Subcutaneous abdominal adipose tissue (tissue), 5 donors: ENCODE measurements around the gene AIFM3.
"Not testable (repeated sequence)": the region's sequence is repeated elsewhere in the genome, so short reads cannot be mapped to it uniquely, and the experiment has no call there.

Experiments
- H3K27ac ChIP-seq: one replicate; pipeline ENCODE4 v1.7.0; 2013; ENCODE audit warnings: low read depth, mild to moderate bottlenecking, inconsistent platforms, low read length, moderate library complexity
- H3K27me3 ChIP-seq, 5 donors: one replicate each; pipeline ENCODE4 v1.7.0; 2013; ENCODE audit warnings: low read length in 5 of 5, inconsistent platforms in 1 of 5; ENCODE audit not compliant: control insufficient read depth in 5 of 5, insufficient read depth in 4 of 5
- H3K36me3 ChIP-seq, 5 donors: one replicate each; pipeline ENCODE4 v1.7.0; 2013; ENCODE audit warnings: low read length in 5 of 5; ENCODE audit not compliant: control insufficient read depth in 5 of 5, insufficient read depth in 5 of 5
- H3K4me1 ChIP-seq, 5 donors: one replicate each; pipeline ENCODE4 v1.7.0; 2013; ENCODE audit warnings: low read length in 5 of 5, mild to moderate bottlenecking in 3 of 5, moderate library complexity in 1 of 5; ENCODE audit not compliant: control insufficient read depth in 5 of 5, insufficient read depth in 5 of 5
- H3K4me3 ChIP-seq, 5 donors: one replicate each; pipeline ENCODE4 v1.7.0; 2013; ENCODE audit warnings: low read length in 5 of 5, low read depth in 1 of 5
- H3K9ac ChIP-seq, 5 donors: one replicate each; pipeline ENCODE4 v1.7.0; 2013; ENCODE audit warnings: low read length in 5 of 5, mild to moderate bottlenecking in 4 of 5, moderate library complexity in 3 of 5
- H3K9me3 ChIP-seq, 5 donors: one replicate each; pipeline ENCODE4 v1.7.0; 2013; ENCODE audit warnings: low read length in 5 of 5; ENCODE audit not compliant: control insufficient read depth in 5 of 5
- donor health status: healthy.
- donor health status: healthy.
- donor health status: healthy.
- donor health status: healthy.
- donor health status: healthy.

The AIFM3 gene

DNA sequence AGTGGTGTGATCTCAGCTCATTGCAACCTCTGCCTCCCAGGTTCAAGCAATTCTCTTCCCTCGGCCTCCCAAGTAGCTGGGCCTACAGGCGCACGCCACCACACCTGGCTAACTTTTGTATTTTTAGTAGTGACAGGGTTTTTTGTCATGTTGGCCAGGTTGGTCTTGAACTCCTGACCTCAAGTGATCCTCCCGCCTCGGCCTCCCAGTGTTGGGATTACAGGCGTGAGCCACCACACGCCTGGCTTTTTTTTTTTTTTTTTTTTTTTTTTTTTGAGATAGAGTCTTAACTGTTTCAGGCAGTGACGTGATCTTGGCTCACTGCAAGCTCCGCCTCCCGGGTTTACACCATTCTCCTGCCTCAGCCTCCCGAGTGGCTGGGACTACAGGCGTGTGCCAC is 36.6 kb upstream of the AIFM3 start:
- Histone ChIP-seq H3K4me1 (peaks cover 0 to 14% (median 11%) of the 10 kb centered on the region in 5 donors), H3K36me3 (peaks cover 2 to 17% (median 12%) of the 10 kb centered on the region in 5 donors)
- not testable (repeated sequence) for H3K9ac ChIP-seq, H3K27ac ChIP-seq, H3K4me3 ChIP-seq, H3K27me3 ChIP-seq, H3K9me3 ChIP-seq

- Histone ChIP-seq H3K4me3 (no peak overlapping the region), H3K27ac (no peak overlapping the region), H3K9ac (no peak overlapping the region), H3K36me3 (peaks cover 2 to 23% (median 15%) of the 10 kb centered on the region in 5 donors), H3K27me3 (no peaks in the 10 kb centered on the region), H3K4me1 (peaks cover 0 to 14% (median 13%) of the 10 kb centered on the region in 5 donors), H3K9me3 (no peaks in the 10 kb centered on the region)
Observed at GRCh38 chr22:20931126-20931654, 35.9 kb upstream of the AIFM3 start.

DNA sequence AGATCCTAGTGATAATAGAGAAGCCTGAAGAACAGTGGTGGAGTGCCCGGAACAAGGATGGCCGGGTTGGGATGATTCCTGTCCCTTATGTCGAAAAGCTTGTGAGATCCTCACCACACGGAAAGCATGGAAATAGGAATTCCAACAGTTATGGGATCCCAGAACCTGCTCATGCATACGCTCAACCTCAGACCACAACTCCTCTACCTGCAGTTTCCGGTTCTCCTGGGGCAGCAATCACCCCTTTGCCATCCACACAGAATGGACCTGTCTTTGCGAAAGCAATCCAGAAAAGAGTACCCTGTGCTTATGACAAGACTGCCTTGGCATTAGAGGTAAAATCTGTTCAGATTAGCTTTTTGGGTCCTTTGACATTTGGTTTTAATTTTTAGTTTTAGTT is 33.1 kb upstream of the AIFM3 start:
- Histone ChIP-seq H3K4me1 (peaks cover 0 to 30% (median 20%) of the 10 kb centered on the region in 5 donors), H3K27ac (no peak overlapping the region), H3K27me3 (no peaks in the 10 kb centered on the region), H3K9ac (no peak overlapping the region), H3K36me3 (peaks cover 2 to 32% (median 21%) of the 10 kb centered on the region in 5 donors), H3K9me3 (no peaks in the 10 kb centered on the region), H3K4me3 (no peak overlapping the region)

DNA sequence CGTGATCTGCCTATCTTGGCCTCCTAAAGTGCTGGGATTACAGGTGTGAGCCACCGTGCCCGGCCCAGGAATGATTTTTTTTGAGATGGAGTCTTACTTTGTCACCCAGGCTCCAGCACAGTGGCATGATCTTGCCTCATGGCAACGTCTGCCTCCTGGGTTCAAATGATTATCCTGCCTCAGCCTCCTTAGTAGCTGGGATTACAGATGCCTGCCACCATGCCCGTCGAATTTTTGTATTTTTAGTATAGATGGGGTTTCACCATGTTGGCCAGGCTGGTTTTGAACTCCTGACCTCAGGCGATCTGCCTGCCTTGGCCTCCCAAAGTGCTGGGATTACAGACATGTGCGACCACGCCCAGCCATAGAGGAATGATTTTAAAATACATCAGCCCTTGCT is 32.0 kb upstream of the AIFM3 start:
- not testable (repeated sequence) for H3K4me3 ChIP-seq, H3K27ac ChIP-seq, H3K9me3 ChIP-seq, H3K27me3 ChIP-seq, H3K9ac ChIP-seq
- peaks cover 0 to 29% (median 21%) of the 10 kb centered on the region in 5 donors for H3K4me1 ChIP-seq
- H3K36me3 ChIP-seq = peaks cover 2 to 32% (median 21%) of the 10 kb centered on the region in 5 donors

GRCh38 chr22:20935780-20936539 is 31.1 kb upstream of the AIFM3 start:
- H3K27ac ChIP-seq, H3K27me3 ChIP-seq, H3K4me3 ChIP-seq, H3K9ac ChIP-seq, H3K9me3 ChIP-seq: not testable (repeated sequence)
- peaks cover 2 to 33% (median 21%) of the 10 kb centered on the region in 5 donors for H3K36me3 ChIP-seq
- H3K4me1 ChIP-seq = peaks cover 0 to 37% (median 29%) of the 10 kb centered on the region in 5 donors

GRCh38 chr22:20937031-20937793 is 29.8 kb upstream of the AIFM3 start:
- H3K4me3 ChIP-seq = peak overlapping the region in 1 of 5 donors; percentile 12
- no peak overlapping the region for H3K27ac ChIP-seq
- H3K9ac ChIP-seq = no peak overlapping the region
- H3K36me3 ChIP-seq = peaks cover 2 to 35% (median 21%) of the 10 kb centered on the region in 5 donors
- H3K4me1 ChIP-seq = peaks cover 0 to 39% (median 30%) of the 10 kb centered on the region in 5 donors
- H3K9me3 ChIP-seq = no peaks in the 10 kb centered on the region
- H3K27me3 ChIP-seq = no peaks in the 10 kb centered on the region

GRCh38 chr22:20937794-20938671 is 29.0 kb upstream of the AIFM3 start:
- Histone ChIP-seq H3K27ac (no peak overlapping the region), H3K27me3 (no peaks in the 10 kb centered on the region), H3K4me3 (no peak overlapping the region), H3K4me1 (peaks cover 0 to 39% (median 30%) of the 10 kb centered on the region in 5 donors), H3K9me3 (no peaks in the 10 kb centered on the region), H3K36me3 (peaks cover 2 to 35% (median 21%) of the 10 kb centered on the region in 5 donors), H3K9ac (peak overlapping the region in 1 of 5 donors; percentile 16)

DNA sequence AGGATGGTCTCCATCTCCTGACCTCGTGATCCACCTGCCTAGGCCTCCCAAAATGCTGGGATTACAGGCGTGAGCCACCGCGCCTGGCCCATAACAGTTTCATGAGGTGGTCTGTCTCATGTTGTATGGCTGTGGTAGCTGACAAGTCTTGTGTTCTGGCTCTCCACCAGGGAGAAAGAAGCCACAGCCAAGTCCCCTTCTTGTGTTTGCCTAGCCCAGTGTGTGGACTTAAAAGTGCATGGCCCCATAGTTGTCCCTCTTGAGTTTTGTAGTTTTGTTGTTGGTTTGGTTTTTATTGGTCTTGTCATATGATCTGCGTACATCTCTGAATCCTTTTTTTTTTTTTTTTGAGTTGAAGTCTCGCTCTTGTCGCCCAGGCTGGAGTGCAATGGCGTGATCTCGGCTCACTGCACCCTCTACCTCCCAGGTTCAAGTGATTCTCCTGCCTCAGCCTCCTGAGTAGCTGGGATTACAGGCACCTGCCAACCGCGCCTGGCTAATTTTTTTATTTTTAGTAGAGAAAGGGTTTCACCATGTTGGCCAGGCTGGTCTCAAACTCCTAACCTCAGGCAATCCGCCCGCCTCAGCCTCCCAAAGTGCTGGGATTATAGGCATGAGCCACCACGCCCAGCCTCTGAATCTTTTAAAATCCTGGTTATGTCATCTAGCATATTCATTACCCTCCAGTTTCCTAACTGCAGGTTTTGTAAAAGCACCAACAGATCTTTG is 27.4 kb upstream of the AIFM3 start:
- H3K36me3 ChIP-seq = peaks cover 0 to 24% (median 11%) of the 10 kb centered on the region in 5 donors
- not testable (repeated sequence) for H3K27me3 ChIP-seq, H3K9me3 ChIP-seq, H3K27ac ChIP-seq, H3K4me3 ChIP-seq, H3K9ac ChIP-seq
- H3K4me1 ChIP-seq = peaks cover 0 to 39% (median 30%) of the 10 kb centered on the region in 5 donors

DNA sequence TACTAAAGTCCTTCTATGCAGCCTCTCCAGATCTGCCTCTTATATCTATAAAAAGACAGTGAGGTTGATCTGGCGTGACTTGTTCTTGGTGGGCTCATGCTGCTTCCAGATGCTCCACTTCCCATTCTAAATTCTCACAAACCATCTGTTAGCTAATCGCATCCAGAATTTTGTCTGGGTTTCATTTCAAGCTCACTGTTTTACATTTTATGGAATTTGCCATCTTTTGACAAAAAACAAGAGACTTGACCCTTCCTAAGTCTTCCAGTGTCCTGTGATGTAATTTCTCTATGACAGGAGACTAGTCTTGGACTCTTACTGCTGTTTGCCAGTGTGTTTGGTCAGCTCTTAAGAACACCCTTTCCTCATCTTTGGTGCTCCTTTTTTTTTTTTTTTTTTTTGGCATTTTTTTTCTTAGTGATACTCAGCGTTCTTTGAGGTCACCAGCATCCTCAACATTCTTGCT is 26.8 kb upstream of the AIFM3 start:
- H3K9me3 ChIP-seq = no peaks in the 10 kb centered on the region
- H3K36me3 ChIP-seq = peaks cover 0 to 20% (median 10%) of the 10 kb centered on the region in 5 donors
- H3K4me3 ChIP-seq = no peak overlapping the region
- peak overlapping the region in 1 of 5 donors; percentile 43 for H3K9ac ChIP-seq
- H3K27ac ChIP-seq = no peak overlapping the region
- H3K4me1 ChIP-seq = peaks cover 0 to 39% (median 30%) of the 10 kb centered on the region in 5 donors
- H3K27me3 ChIP-seq = no peaks in the 10 kb centered on the region
